ENCODE results near the gene MAP7. TPM values are rescaled to one million over a fixed set of nuclear protein-coding genes. Genes with fewer than 3 reads are reported as not detected.

The MAP7 gene
- total RNA-seq, 1 donor from 2014 or later: 0.06 TPM

GRCh38 chr6:136427378-136427717, 122.9 kb downstream of the MAP7 start:
- no peak for DNase-seq (ENCODE audit: extremely low read depth, low read depth, low spot score)

GRCh38 chr6:136426627-136427377, 123.4 kb downstream of the MAP7 start:
- no peak for DNase-seq (ENCODE audit: extremely low read depth, low read depth, low spot score)

GRCh38 chr6:136425793-136426192, 124.4 kb downstream of the MAP7 start:
- no peak for DNase-seq (ENCODE audit: extremely low read depth, low read depth, low spot score)

GRCh38 chr6:136424901-136425300, 125.3 kb downstream of the MAP7 start:
- no peak for DNase-seq (ENCODE audit: extremely low read depth, low read depth, low spot score)

- DNase-seq (ENCODE audit: extremely low read depth, low read depth, low spot score): no peak
These were observed 125.8 kb downstream of the MAP7 start for GRCh38 chr6:136424450-136424849.

- no peak for DNase-seq (ENCODE audit: extremely low read depth, low read depth, low spot score)
These were observed 128.6 kb downstream of the MAP7 start for GRCh38 chr6:136421537-136422158.

- DNase-seq (ENCODE audit: extremely low read depth, low read depth, low spot score): no peak
These were observed 129.4 kb downstream of the MAP7 start for GRCh38 chr6:136420853-136421252.

- no peak for DNase-seq (ENCODE audit: extremely low read depth, low read depth, low spot score)
These were observed 134.7 kb downstream of the MAP7 start for GRCh38 chr6:136415351-136416007.

GRCh38 chr6:136412410-136412809, 137.8 kb downstream of the MAP7 start:
- no peak for DNase-seq (ENCODE audit: extremely low read depth, low read depth, low spot score)

GRCh38 chr6:136411453-136412354, 138.5 kb downstream of the MAP7 start:
- DNase-seq (ENCODE audit: extremely low read depth, low read depth, low spot score): no peak

- no peak for DNase-seq (ENCODE audit: extremely low read depth, low read depth, low spot score)
These were observed 139.2 kb downstream of the MAP7 start for GRCh38 chr6:136411025-136411325.

- DNase-seq (ENCODE audit: extremely low read depth, low read depth, low spot score): no peak
These were observed 139.8 kb downstream of the MAP7 start for GRCh38 chr6:136410201-136411024.

- DNase-seq (ENCODE audit: extremely low read depth, low read depth, low spot score): no peak
These were observed 140.6 kb downstream of the MAP7 start for GRCh38 chr6:136409597-136409996.

GRCh38 chr6:136408204-136408603, 142.0 kb downstream of the MAP7 start:
- DNase-seq (ENCODE audit: extremely low read depth, low read depth, low spot score): no peak

GRCh38 chr6:136405420-136406029, 144.7 kb downstream of the MAP7 start:
- DNase-seq (ENCODE audit: extremely low read depth, low read depth, low spot score): no peak

- DNase-seq (ENCODE audit: extremely low read depth, low read depth, low spot score): no peak
These were observed 145.4 kb downstream of the MAP7 start for GRCh38 chr6:136404627-136405419.

GRCh38 chr6:136404007-136404406, 146.2 kb downstream of the MAP7 start:
- no peak for DNase-seq (ENCODE audit: extremely low read depth, low read depth, low spot score)

- DNase-seq (ENCODE audit: extremely low read depth, low read depth, low spot score): no peak
These were observed 146.9 kb downstream of the MAP7 start for GRCh38 chr6:136403110-136403980.
